SKM-1 treated with dmso at 0.1 percent for 144 hours (cell line): ENCODE results near the gene CIZ1.

Experiments
- DNase-seq: peaks from one replicate; lab custom pipeline; 2025; ENCODE audit not compliant: unreplicated experiment; lab: John Stamatoyannopoulos, UW

CIZ1 gene

DNA sequence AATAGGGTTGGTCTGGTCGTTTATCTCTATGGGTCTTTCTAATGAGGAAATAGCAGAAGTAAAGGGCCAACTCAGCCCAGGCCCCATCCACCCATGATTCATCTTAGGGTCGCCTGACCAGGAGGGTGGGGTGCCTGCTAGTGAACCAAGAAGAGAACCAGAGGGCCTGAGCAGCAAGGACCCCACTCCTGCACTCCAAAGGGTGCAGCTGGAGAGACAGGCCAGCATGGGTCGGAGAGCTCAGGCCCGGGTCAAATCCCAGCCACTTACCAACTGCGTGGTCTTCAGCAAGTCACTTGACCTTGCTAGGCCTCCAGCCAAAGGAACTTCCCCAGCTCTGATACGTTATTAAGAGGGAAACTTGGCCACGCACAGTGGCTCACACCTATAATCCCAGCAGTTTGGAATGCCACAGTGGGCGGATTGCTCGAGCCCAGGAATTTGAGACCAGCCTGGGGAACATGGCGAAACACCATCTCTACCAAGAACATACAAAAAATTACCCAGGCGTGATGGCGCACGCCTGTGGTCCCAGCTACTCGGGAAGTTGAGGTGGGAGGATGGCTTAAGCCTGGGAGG lies 27.0 kb downstream of the CIZ1 start:
- no peak for DNase-seq

DNA sequence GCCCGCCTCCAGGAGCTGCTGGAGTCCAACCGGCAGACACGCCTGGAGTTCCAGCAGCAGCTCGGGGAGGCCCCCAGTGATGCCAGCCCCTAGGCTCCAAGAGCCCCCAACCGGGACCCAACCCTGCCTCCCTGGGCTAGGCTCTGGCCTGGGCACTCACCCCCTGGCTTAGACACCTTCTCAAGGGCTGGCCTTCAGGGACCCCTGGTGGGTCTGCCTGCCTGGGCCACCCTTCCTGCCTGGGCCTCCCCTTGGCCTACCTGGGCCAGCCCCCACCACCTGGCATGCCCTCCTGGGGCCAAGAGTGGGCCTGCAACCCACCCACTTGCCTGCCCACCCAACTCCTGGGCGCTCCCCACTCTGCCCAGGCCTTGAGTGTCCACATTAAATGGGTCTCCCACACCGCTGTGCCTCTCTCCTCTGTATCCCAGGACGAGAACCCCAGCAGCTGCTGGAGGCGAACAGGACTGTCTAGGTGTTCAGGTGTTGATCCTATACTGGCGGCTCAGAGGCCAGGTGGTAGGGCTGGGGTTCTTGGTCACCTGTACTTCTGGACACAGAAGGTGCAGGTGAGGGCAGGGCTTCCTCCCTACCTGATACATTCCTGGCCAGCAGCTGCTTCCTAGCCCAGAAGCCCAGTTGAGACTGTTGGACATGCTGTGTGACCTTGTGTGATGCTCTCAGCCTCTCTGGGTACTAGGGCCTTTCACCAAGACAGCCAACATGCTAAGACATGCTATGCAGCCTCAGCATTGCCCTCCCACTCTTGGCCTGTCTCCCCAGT lies 27.7 kb downstream of the CIZ1 start:
- DNase-seq = no peak

DNA sequence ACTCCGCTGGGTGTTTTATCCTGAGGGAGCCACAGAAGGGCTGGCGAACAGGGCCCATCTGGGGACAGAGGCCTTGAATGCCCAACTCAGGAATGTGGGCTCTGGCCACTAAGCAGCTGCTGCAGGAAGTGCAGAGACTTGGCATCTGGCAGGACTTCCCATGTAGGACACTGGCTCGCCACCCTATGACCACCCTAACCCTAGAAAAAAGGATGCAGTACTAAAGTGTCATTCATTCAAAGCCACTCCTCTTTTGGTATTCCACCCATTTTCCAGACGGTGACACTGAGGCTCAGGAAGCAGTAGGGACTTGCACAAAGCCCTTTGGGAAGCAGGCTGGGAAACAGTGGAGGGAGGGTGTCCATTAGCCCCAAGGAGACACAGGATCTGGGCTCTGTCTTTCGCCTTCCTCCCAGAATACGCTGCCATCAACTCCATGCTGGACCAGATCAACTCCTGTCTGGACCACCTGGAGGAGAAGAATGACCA lies 28.3 kb downstream of the CIZ1 start:
- no peak for DNase-seq

DNA sequence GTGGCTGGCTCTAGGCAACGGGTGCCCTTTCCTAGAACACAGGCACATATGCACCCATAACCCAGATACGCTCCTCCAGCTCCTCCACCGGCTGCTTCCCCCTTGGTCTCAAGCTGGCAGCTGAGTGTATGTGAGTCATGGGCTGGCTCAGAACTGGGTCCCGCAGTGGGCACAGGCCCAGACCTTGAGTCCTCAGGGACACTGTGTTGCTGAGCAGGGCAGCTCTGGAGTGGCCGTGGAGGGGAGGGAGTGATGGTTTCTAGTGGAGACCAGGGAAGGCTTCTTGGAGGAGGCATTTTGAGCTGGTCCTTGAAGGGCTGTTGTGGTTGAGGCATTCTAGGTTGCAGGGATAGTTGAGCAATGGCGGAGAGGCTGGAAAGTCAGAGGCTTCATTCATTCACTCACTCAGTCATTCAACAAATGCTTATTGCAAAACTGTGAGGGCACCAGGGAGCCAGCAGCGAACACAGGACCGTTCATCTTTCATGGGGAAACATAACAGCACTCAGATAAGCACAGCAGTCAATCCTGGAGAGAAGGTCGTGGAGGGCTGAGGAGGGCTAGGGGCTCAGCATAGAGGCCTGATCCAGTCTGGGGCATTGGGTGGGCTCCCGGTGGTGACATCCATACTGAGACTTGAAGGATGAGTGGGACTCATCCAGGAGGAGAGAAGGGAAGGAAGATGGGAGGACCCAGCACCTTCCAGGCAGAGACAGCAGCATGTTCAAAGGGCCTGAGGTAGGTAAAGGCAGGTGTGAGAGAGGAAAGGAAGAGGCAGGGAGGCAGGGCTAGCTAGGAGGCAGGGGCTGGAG lies 29.0 kb downstream of the CIZ1 start:
- no peak for DNase-seq

DNA sequence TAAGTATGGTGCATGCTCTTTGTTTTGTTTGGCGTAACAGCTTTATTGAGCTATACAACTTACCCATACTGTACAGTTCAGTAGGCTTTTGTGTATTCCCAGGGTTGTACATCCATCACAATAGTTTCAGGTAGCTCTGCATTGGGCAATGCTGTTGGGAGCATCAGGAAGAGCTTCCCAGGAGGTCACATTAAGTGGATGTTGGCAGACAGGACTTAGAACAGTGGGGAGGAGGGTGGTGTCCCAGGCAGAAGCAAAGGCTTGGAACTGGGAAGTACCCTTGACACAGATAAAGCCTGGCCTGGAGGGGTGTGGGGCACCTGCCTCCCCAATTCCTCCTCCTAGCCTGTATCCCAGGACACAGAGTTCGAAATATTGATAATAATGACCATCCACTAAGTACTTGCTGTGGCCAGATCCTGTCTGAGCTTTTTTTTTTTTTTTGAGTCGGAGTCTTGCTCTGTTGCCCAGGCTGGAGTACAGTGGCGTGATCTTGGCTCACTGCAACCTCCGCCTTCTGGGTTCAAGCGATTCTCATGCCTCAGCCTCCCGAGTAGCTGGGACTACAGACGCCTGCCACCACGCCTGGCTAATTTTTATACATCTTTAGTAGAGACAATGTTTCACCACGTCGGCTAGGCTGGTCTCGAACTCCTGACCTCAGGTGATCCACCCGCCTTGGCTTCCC lies 30.0 kb downstream of the CIZ1 start:
- DNase-seq = no peak

DNA sequence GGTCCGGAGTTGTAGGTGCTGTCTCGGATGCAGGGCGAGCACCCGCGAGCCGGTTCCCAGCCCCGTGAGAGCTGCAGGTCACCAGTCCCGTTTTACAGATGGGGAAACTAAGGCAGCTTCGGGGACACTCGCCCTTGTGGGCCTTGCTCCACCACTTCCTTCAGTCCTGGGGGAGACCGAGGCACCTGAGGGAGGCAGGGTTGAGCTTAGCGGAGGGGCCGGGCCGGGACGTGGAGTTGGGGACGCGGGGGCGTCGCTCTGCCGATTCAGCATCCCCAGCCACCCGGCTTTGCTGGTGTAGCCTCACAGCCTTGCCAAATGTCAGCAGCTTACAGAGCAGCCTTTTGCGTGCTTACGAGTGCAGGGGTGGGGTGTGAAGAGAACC lies 30.8 kb downstream of the CIZ1 start:
- no peak for DNase-seq

DNA sequence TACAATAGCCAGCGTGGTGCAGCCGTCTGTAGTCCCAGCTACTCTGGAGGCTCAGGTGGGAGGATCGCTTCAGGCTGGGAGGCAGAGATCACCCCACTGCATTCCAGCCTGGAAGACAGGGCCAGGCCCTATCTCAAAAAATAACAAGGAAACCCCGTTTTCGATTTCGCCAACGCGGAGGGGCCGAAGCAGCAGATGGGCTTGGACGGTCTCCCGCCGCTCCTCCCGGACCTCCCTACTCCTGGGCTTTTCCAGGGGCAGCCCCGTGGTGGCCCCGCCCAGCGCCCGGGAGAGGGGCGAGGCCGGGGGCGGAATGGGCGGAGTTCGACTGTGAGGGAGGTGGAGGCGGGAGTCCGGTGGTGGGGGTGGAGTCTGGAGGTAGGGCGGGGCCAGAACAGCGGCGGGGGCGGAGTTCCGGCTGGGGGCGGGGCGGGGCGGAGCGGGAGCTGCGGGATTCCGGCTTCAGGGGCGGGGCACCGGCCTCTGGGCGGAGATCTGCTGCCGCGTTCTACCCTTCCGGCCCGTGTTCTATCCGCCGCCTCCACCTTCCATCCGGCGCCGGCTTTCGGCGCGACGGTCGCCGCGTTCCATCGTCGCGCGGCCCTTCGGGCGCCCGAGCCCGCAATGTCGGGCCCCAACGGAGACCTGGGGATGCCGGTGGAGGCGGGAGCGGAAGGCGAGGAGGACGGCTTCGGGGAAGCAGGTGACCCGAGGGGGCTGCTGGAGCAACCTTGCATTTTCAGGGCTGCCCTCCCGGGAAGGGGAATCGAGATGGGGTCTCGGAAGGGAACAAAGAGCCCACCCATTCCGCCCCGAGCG lies 31.4 kb downstream of the CIZ1 start, which contains the start of gene BBLN:
TSS of gene BBLN (plus strand) at position 482 of the 819 bp plus-strand sequence. CDS start at position 625, 143 bp downstream.
- peak; percentile 85 for DNase-seq

DNA sequence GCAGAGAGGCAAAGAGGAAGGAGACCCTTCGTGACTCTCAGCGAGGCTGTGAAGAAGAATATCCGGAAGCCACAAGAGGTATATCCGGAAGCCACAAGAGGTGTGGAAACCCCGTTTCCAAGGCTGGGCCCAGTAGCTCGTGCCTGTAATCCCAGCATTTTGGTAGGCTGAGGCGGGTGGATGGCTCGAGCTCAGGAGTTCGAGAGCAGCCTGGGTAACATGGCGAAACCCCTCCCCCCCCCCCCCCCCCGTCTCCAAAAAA lies 31.9 kb downstream of the CIZ1 start:
- DNase-seq = peak; percentile 86

DNA sequence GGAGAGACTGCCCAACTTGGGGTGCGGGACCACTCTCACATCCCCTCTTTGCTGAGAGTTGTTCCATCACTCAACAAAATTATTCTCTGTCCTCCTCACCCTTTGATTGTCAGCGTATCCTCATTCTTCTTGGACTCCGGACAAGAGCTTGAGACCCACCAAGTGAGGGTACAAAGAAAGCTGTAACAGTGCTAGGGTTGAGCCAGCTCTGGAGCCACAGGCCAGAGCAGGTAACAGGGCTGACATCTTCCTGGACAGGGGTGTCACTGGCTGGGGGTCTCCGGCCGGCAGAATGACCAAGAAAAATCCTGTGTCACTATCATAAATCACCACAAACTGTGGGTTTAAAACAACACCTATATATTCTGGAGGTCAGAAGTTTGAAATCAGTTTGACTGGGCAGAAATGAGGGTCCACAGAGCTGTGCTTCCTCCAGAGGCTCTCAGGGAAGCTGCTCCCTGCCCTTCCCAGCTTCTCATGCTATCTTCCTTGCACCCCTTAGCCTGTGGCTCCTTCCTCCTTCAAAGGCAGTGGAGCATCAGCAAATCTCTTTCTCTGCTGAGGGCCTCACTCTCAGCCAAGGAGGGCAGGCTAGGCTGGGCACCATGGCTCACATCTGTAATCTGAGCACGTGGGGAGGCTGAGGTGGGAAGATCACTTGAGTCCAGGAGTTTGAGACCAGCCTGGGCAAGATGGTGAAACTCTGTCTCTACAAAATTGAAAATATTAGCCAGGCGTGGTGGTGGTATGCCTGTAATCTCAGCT lies 35.5 kb downstream of the CIZ1 start:
- DNase-seq = no peak

DNA sequence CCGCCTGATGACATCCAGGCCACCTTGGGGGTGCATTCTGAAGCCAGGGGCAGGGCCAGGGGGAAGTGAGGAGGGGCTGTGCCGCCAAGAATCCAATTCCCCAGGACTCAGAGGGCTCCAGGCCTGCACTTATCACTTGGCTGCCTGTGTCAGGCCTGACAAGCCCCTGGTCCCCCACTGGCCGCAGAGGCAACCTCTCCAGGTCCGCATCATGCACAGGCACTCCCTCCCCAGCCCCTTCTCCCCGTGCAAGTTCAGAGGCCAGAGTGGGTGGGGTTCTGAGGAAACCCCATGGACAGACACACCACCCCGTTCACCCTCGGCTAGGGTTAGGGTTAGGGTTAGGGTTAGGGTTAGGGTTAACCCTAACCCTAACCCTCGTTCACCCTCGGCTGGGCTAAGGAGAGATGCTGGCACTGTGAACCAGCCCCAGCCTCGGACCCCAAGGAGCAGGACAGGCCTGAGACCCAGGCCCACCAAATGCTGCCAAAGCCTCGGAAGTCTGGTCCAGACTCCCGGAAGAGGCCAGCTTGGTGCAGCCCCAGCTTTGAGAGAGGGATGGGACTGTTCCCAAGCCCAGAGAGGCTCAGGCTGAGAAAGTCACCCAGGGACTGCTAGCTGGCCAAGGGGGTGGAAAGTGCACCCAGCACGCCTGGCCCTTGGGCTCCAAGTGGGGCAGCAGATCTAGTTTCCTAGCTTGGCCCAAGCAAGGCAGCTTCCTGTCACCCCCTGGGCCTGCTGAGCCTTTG lies 37.3 kb downstream of the CIZ1 start:
- DNase-seq = no peak

DNA sequence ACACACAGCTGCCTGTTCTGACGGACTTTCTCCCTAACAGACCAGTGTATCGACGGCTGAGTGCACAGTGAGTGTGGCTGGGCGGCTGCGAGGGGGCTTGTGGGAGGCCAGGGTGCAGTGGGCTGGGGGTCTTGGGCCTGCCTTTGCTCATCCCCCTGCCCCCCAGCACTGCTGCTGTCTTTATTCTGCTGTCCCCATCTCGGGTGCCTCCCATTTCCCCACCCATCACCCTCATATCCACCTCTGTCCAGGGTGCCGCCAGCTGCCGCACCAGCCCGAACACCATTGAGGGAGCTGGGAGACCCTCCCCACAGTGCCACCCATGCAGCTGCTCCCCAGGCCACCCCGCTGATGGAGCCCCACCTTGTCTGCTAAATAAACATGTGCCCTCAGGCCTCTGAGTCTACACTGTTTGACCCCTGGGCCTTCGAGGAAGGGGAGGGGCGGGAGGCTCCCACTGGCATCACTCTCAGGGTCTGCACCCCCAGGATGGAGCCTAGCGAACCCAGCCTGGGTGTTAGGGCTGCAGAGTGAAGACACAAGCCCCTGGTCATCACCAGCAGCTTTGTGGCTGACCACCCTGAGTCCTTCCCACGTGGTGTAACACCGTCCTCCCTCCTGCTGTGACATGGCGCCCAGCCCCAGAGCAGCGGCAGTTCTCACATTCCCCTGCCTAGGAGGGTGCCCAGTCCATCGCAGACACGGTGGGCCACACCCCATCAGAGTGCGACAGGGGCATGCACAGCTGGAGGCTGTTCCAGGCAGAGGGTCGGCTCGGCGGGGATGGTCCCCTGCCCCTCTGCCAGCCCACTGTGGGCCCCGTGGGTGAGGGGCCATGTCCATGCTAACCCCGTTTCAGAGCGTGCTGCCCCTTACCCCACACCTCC lies 38.1 kb downstream of the CIZ1 start:
- no peak for DNase-seq

DNA sequence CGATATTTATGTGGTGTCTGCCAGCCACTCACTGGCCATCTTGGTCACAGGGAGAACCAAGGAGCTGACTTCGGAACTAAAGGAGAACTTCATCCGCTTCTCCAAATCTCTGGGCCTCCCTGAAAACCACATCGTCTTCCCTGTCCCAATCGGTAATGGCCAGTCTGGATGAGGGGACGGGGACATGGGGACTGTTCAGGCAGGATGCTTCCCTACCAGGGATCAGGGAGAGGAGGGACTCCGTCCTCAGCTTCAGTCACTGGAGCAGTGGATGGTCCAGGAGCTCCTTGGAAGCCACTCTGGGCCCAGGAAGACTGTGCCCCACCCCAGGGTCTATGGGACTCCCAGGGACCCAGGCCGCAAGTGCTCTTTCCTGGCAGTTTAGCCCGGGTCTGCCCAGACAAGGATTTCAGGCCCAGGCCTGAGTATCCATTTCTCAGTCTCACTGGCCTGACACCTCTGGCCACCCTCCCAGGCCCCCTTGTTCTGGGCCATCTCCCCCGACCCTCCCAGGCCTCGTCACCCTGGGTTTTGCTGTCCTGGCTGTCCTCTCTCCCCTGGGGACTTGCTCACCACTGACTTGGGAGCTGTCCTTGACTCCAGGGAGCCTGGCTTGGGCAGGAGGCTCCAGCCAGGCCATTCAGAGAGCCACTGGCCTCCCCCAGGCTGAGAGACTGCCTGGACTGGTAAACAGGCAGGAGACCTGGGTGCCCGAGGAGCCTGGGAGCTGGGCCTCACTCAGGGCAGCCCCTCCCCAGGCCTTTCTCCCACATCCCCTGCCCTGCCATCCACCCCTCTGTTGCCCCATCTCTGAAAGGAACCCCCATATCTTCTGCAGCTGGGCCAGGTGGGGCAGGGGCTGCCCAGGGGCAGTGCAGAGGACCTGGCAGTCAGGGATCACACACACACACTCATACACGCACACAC lies 39.0 kb downstream of the CIZ1 start:
- no peak for DNase-seq

DNA sequence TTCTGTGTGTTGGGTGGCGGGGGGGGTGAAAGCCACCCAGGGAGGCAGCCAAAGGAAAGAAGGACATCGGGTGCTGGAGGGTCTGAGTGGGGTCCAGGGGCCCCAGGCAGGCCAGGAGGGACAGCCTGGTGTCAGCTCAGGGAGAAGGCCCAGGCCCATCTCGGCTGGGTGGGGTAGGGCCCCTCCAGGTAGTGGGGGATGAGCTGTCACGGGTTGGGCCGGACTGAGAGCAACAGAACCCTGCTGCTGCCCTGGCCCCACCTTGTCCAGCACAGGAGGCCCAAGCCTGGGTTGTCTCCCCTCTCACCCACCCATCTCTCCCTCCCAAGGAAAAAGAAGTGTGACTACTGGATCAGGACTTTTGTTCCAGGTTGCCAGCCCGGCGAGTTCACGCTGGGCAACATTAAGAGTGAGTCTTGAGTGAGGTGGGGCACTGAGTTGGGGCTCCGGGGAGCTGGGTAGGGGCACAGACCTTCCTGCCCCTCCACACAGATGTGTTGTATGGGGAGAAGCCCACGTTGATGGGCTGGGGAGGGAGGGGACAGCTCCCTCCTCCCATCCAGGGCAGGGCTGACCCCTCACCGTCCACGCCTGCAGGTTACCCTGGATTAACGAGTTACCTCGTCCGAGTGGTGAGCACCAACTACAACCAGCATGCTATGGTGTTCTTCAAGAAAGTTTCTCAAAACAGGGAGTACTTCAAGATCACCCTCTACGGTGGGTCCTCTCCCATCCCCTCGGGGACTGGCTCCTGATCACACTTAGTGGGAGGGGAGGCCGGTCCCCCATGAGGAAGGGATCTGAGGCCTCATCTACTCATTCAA lies 39.9 kb downstream of the CIZ1 start:
- DNase-seq = no peak

DNA sequence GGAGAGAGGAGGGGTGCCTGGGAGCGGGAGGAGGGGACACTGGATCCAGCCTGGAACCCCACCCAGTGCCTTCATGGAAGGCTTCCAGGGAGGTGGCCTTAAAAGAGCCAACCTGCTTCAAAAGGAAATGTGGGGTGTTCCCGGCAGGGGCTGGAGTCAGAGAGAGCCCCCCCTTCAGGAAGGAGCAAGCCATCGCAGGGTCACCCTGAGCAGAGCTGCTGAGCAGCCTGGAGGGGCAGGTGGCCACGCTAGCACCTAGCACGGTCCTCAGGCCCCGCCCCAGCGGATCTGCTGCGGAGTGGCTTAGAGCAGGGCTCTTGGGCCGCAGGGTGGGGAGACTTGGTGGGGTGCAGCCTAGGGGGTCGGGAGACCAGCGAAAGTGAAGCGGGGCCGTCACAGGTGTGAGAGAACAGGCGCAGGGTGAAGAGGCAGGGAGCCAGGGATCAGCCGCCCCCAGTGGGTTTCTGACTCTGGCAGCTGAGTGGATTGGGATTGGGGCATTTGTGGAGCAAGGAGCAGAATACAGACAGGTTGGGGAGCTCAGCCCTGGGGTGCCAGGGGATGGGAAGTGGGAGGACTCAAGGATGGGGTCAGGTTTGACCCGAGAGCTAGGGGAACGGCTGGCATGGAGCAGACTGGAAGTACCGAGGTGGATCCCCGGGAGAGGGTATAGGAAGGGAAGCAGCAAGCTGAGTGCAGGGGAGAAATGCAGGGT lies 40.6 kb downstream of the CIZ1 start:
- no peak for DNase-seq

DNA sequence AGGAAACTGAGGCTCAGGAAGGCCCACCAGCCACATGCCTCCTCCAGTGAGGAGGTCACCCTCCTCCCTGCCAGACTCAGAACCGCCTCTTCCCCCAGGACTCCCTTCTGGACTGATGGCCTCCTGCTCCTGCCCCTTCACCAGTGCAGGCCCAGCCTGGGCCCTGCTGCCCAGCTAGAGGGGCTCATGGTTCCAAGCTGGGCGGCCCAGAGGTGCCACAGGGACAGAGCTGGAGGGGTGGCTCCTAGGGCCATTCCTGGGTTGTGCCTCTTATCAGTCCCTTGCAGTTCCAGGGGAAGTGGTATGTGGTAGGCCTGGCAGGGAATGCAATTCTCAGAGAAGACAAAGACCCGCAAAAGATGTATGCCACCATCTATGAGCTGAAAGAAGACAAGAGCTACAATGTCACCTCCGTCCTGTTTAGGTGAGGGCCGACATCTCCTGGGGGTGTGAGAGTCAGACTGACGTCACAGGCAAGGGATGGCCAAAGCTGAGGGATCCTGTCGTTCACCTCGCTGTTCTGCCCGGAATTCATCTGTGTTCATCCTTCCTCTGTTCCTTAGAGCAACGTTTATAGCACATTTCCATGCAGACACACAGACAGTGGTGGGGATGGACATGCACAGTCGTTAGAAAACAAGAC lies 41.3 kb downstream of the CIZ1 start:
- no peak for DNase-seq
